ENCODE measurements around the gene TIGD1.

DNA sequence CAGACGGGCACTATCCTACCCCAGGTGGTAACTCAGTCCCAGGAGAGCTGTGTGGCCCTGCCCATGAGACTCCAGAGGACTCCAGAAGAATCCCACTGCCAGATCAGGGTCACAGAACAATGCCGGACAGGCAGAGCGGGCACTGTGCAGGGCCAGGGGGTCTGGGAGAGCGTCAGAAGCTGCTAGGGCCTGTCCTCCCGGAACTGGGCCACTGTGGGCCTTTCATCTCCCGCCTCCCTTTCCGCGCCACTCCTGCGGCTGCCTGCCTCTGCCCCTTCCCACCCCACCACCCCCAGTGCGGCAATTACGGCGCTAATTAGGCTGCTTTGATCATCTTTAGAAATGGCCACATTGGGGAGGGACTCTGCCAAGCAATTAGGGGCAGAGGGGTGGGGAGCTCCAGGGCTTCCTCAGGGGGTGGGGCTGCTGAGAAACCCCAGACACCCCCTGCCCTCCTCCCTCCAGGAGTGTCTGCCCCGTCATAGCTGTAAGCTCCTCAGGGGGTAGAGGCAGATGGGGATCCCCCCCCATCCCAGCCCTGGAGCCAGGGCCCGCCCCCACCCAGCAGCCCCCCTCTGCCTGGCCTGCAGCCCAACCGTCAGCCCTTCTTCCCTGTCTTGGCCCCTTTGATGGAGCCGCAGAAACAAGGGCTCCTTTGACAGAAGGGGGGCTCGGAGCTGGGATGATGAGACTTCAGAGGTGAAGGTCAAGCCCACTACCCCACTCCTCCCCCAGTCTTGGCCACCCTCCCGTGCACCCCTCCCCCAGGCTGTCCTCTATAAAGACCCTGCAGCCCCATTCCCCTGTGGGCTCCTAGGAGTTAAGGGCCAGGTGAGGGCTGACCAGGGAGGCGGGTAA, 30.5 kb downstream of the TIGD1 start, which contains the start of gene PRSS56:
- TF ChIP-seq, protein P1, sequence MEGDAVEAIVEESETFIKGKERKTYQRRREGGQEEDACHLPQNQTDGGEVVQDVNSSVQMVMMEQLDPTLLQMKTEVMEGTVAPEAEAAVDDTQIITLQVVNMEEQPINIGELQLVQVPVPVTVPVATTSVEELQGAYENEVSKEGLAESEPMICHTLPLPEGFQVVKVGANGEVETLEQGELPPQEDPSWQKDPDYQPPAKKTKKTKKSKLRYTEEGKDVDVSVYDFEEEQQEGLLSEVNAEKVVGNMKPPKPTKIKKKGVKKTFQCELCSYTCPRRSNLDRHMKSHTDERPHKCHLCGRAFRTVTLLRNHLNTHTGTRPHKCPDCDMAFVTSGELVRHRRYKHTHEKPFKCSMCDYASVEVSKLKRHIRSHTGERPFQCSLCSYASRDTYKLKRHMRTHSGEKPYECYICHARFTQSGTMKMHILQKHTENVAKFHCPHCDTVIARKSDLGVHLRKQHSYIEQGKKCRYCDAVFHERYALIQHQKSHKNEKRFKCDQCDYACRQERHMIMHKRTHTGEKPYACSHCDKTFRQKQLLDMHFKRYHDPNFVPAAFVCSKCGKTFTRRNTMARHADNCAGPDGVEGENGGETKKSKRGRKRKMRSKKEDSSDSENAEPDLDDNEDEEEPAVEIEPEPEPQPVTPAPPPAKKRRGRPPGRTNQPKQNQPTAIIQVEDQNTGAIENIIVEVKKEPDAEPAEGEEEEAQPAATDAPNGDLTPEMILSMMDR (conservative IDR thresholded peaks at IDR 0.05; ENCODE audit: low read depth, low read length): no peak
- TF ChIP-seq EZH2 (IDR thresholded peaks at IDR 0.05; ENCODE audit: borderline replicate concordance, low read depth, low read length, poor library complexity, severe bottlenecking): no peak
